ENCODE results near the gene GGN.
A peak's percentile ranks its signal among the peaks of the same experiment; 100 is the strongest.

Gene GGN

GRCh38 chr19:38387550-38388348, at the start of gene GGN:
GGN (minus strand) TSS chr19:38388034; CDS start chr19:38387261, 773 bp downstream.
- DNase-seq (ENCODE audit: low spot score), result peak; percentile 92
- TF ChIP-seq CTCF (IDR thresholded peaks at IDR 0.05; ENCODE audit: extremely low read depth, missing control alignments), result no peak

DNA sequence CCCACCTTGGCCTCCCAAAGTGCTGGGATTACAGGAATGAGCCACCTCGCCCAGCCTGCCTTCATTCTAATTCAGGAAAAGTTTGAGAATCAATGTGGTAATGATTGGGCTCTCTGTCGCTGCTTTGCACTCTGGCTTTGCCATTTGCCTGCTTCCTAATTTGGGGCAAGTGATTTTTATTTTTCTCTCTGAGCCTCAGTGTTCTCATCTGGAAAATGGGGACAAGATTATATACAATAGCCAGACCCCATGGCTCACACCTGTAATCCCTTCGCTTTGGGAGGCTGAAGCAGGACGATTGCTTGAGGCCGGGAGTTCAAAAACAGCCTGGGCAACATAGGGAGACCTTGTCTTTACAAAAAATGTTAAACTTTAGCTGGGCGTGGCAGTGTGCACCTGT, 49.5 kb upstream of the GGN start:
- no peak for DNase-seq (ENCODE audit: low spot score)

GRCh38 chr19:38434549-38435051, 46.8 kb upstream of the GGN start:
- DNase-seq (ENCODE audit: low spot score), result no peak
- TF ChIP-seq CTCF (IDR thresholded peaks at IDR 0.05; ENCODE audit: extremely low read depth, missing control alignments), result no peak

More for the DNA sequence above, 49.5 kb upstream of the GGN start:
- no peak for TF ChIP-seq CTCF (IDR thresholded peaks at IDR 0.05; ENCODE audit: extremely low read depth, missing control alignments)

DNA sequence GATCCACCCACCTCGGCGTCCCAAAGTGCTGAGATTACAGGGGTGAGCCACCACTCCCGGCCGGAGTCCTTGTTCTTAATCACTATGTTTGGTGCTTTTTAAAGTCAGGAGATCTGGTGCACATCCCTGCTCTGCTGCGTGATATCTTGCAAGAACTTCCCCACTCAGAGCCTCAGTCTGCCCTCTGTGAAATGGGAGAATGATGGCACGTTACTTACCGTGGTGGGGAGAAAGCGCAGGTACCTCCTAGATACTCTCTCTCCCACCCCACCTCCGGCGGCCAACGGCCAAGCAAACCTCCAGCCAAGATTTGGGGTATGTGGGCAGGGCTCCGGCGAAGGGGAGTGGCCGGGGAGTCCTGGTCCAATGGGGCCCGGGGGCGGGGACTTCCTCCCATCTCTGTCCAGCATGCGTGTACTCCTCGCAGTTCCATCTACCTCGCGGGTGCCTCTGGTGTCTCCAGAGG, 45.5 kb upstream of the GGN start, which contains the start of gene RYR1:
RYR1 (plus strand) TSS at position 424 of the 466 bp plus-strand sequence. CDS start 139 bp downstream, outside the sequence.
- TF ChIP-seq CTCF (IDR thresholded peaks at IDR 0.05; ENCODE audit: extremely low read depth, missing control alignments), result no peak
- peak; percentile 82 for DNase-seq (ENCODE audit: low spot score)

DNA sequence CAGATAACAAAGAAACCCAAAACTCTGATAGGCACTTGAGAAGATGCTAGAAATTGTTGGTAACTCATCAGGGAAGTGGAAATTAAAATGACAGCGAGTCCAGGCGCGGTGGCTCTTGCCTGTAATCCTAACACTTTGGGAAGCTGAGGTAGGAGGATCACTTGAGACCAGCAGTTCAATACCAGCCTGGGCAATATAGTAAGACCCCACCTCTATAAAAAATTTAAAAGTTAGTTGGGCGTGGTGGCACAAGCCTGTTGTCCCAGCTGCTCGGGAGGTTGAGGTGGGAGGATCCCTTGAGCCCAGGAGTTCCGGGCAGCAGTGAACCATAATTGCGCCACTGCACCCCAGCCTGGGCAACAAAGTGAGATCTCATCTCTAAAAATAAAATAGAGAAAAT, 43.1 kb upstream of the GGN start:
- no peak for DNase-seq (ENCODE audit: low spot score)
- TF ChIP-seq CTCF (IDR thresholded peaks at IDR 0.05; ENCODE audit: extremely low read depth, missing control alignments), result no peak

DNA sequence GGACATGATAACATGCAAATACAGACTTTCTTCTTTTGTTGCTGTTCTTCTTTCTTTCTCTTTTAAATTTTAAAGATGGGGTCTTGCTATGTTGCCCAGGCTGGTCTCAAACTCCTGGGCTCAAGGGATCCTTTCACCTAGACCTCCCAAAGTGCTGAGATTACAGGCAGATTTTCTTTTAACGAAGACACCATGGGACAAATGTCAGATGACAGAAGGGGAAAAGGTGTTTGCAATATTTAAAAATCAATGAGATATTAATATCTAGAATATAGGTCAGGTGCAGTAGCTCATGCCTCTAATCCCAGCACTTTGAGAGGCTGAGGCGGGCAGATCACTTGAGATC, 42.0 kb upstream of the GGN start:
- no peak for TF ChIP-seq CTCF (IDR thresholded peaks at IDR 0.05; ENCODE audit: extremely low read depth, missing control alignments)
- no peak for DNase-seq (ENCODE audit: low spot score)

DNA sequence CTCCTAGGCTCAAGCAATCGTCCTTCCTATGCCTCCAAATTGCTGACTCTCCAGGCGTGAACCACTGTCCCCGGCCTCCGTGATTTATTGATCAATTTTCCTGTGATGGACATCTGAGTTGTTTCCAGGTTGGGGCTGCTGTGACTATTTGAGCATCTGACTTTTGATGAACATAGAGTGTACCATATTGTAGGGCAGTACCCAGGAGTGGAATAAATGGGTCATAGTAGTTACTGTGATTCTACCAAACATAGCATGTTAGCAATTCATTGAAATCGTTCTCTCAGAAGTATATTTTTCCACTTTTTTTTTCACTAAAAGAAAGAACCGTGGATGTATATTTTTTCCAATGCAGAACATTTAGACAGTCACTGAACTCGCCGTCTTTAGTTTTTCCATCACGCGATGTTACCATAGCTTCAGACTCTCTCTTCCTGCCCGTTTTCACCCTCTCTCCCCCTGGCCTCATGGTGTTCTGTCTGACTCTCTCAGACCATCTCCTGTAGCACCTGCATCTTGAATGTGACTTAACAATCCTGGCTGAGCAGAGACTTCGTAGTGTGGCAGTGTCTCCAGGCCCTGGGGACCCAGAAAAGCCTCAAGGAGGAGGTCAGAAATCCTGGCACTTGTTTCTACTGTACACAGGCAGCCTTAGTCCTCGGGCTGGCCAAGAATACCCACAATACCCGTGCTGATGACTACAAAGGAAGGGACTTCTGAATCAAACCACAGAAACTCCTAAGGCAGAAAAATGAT, 41.4 kb upstream of the GGN start:
- no peak for TF ChIP-seq CTCF (IDR thresholded peaks at IDR 0.05; ENCODE audit: extremely low read depth, missing control alignments)
- DNase-seq (ENCODE audit: low spot score), result no peak

- DNase-seq (ENCODE audit: low spot score), result peak; percentile 74
These were observed 39.3 kb upstream of the GGN start for GRCh38 chr19:38427035-38427677.
